ENCODE data around the gene SOWAHA.

SOWAHA gene

GRCh38 chr5:132831095-132831860 lies 18.2 kb downstream of the SOWAHA start:
- peaks cover 7% of the 10 kb centered on the region for H3K4me1 ChIP-seq
- peaks cover 60% of the 10 kb centered on the region for H3K27me3 ChIP-seq
- peaks cover 4% of the 10 kb centered on the region; the same call in 1 of the 2 replicates for H4K20me1 ChIP-seq
- H3K4me3 ChIP-seq = peak overlapping the region; percentile 77
- no peaks in the 10 kb centered on the region for H3K9me3 ChIP-seq
- H3K9ac ChIP-seq = peak overlapping the region; percentile 60; the same call in 1 of the 2 replicates
- no peaks in the 10 kb centered on the region for H3K36me3 ChIP-seq
- H3K27ac ChIP-seq = no peak overlapping the region
- H3K4me2 ChIP-seq = peak overlapping the region; percentile 95
- no peak for TF ChIP-seq Cebpa-rat (IDR thresholded peaks at IDR 0.05)

- no peak overlapping the region for H3K27ac ChIP-seq
- no peaks in the 10 kb centered on the region for H3K9me3 ChIP-seq
- H4K20me1 ChIP-seq = peaks cover 4% of the 10 kb centered on the region; the same call in 1 of the 2 replicates
- no peak overlapping the region for H3K4me3 ChIP-seq
- no peak for TF ChIP-seq Cebpa-rat (IDR thresholded peaks at IDR 0.05)
- H3K27me3 ChIP-seq = peaks cover 47% of the 10 kb centered on the region
- no peak overlapping the region for H3K9ac ChIP-seq
- H3K36me3 ChIP-seq = no peaks in the 10 kb centered on the region
- peaks cover 20% of the 10 kb centered on the region for H3K4me1 ChIP-seq
- no peak overlapping the region for H3K4me2 ChIP-seq
These were observed 19.5 kb downstream of the SOWAHA start for GRCh38 chr5:132832612-132833011.

- no peaks in the 10 kb centered on the region for H3K9me3 ChIP-seq
- no peak for TF ChIP-seq Cebpa-rat (IDR thresholded peaks at IDR 0.05)
- H3K36me3 ChIP-seq = no peaks in the 10 kb centered on the region
- peaks cover 33% of the 10 kb centered on the region for H3K27me3 ChIP-seq
- H3K27ac ChIP-seq = no peak overlapping the region
- no peak overlapping the region for H3K4me3 ChIP-seq
- no peak overlapping the region for H3K4me2 ChIP-seq
- peaks cover under 1% of the 10 kb centered on the region; the same call in 1 of the 2 replicates for H4K20me1 ChIP-seq
- peaks cover 24% of the 10 kb centered on the region for H3K4me1 ChIP-seq
- no peak overlapping the region for H3K9ac ChIP-seq
These were observed 21.0 kb downstream of the SOWAHA start for GRCh38 chr5:132834057-132834456.

GRCh38 chr5:132836852-132837251 lies 23.8 kb downstream of the SOWAHA start:
- H3K4me1 ChIP-seq = peaks cover 25% of the 10 kb centered on the region
- H3K9me3 ChIP-seq = no peaks in the 10 kb centered on the region
- H4K20me1 ChIP-seq = no peaks in the 10 kb centered on the region
- H3K36me3 ChIP-seq = no peaks in the 10 kb centered on the region
- H3K4me2 ChIP-seq = peak overlapping the region; percentile 50
- TF ChIP-seq Cebpa-rat (IDR thresholded peaks at IDR 0.05) = no peak
- H3K4me3 ChIP-seq = no peak overlapping the region
- H3K27me3 ChIP-seq = peaks cover 5% of the 10 kb centered on the region
- no peak overlapping the region for H3K9ac ChIP-seq
- no peak overlapping the region for H3K27ac ChIP-seq

GRCh38 chr5:132837868-132838267 lies 24.8 kb downstream of the SOWAHA start:
- no peak overlapping the region for H3K4me3 ChIP-seq
- no peaks in the 10 kb centered on the region for H4K20me1 ChIP-seq
- H3K27me3 ChIP-seq = no peaks in the 10 kb centered on the region
- peak overlapping the region; percentile 50; the same call in 1 of the 2 replicates for H3K4me2 ChIP-seq
- no peak overlapping the region for H3K9ac ChIP-seq
- H3K27ac ChIP-seq = no peak overlapping the region
- H3K36me3 ChIP-seq = no peaks in the 10 kb centered on the region
- peaks cover 25% of the 10 kb centered on the region for H3K4me1 ChIP-seq
- no peak for TF ChIP-seq Cebpa-rat (IDR thresholded peaks at IDR 0.05)
- H3K9me3 ChIP-seq = no peaks in the 10 kb centered on the region

GRCh38 chr5:132838516-132839282 lies 25.6 kb downstream of the SOWAHA start:
- Histone ChIP-seq H3K9me3 (no peaks in the 10 kb centered on the region), H3K4me2 (no peak overlapping the region), H3K36me3 (no peaks in the 10 kb centered on the region), H3K9ac (no peak overlapping the region), H3K27ac (no peak overlapping the region), H4K20me1 (no peaks in the 10 kb centered on the region), H3K4me3 (no peak overlapping the region), H3K4me1 (peaks cover 25% of the 10 kb centered on the region), H3K27me3 (no peaks in the 10 kb centered on the region)
- no peak for TF ChIP-seq Cebpa-rat (IDR thresholded peaks at IDR 0.05)

GRCh38 chr5:132839426-132840301 lies 26.6 kb downstream of the SOWAHA start:
- no peaks in the 10 kb centered on the region for H3K9me3 ChIP-seq
- no peak overlapping the region for H3K9ac ChIP-seq
- peaks cover 25% of the 10 kb centered on the region for H3K4me1 ChIP-seq
- no peaks in the 10 kb centered on the region for H3K36me3 ChIP-seq
- H3K27ac ChIP-seq = no peak overlapping the region
- H3K4me2 ChIP-seq = no peak overlapping the region
- H4K20me1 ChIP-seq = no peaks in the 10 kb centered on the region
- no peaks in the 10 kb centered on the region for H3K27me3 ChIP-seq
- TF ChIP-seq Cebpa-rat (IDR thresholded peaks at IDR 0.05) = no peak
- H3K4me3 ChIP-seq = no peak overlapping the region

GRCh38 chr5:132840313-132840712 lies 27.2 kb downstream of the SOWAHA start:
- H3K9ac ChIP-seq = no peak overlapping the region
- no peak overlapping the region for H3K4me3 ChIP-seq
- no peak overlapping the region for H3K27ac ChIP-seq
- H3K4me2 ChIP-seq = no peak overlapping the region
- no peak for TF ChIP-seq Cebpa-rat (IDR thresholded peaks at IDR 0.05)
- H3K4me1 ChIP-seq = peaks cover 25% of the 10 kb centered on the region
- no peaks in the 10 kb centered on the region for H3K27me3 ChIP-seq
- no peaks in the 10 kb centered on the region for H3K9me3 ChIP-seq
- H4K20me1 ChIP-seq = no peaks in the 10 kb centered on the region
- H3K36me3 ChIP-seq = no peaks in the 10 kb centered on the region

GRCh38 chr5:132840896-132841295 lies 27.8 kb downstream of the SOWAHA start:
- H3K9ac ChIP-seq = no peak overlapping the region
- H3K27ac ChIP-seq = no peak overlapping the region
- no peaks in the 10 kb centered on the region for H3K36me3 ChIP-seq
- TF ChIP-seq Cebpa-rat (IDR thresholded peaks at IDR 0.05) = no peak
- H3K27me3 ChIP-seq = no peaks in the 10 kb centered on the region
- H3K9me3 ChIP-seq = no peaks in the 10 kb centered on the region
- H3K4me3 ChIP-seq = no peak overlapping the region
- peaks cover 25% of the 10 kb centered on the region for H3K4me1 ChIP-seq
- no peak overlapping the region for H3K4me2 ChIP-seq
- no peaks in the 10 kb centered on the region for H4K20me1 ChIP-seq

All from BLaER1 (cell line).